Measurements from ENCODE around the gene CIPC. TPM values are rescaled to one million over a fixed set of nuclear protein-coding genes. Genes with fewer than 3 reads are reported as not detected.

CIPC gene
- total and polyA plus RNA-seq, 9 of the 15 experiments (the other 6 are each of a cell fraction or from before 2014, with no cell fraction given), result 5.0 to 16.9 (median 10.7) TPM

DNA sequence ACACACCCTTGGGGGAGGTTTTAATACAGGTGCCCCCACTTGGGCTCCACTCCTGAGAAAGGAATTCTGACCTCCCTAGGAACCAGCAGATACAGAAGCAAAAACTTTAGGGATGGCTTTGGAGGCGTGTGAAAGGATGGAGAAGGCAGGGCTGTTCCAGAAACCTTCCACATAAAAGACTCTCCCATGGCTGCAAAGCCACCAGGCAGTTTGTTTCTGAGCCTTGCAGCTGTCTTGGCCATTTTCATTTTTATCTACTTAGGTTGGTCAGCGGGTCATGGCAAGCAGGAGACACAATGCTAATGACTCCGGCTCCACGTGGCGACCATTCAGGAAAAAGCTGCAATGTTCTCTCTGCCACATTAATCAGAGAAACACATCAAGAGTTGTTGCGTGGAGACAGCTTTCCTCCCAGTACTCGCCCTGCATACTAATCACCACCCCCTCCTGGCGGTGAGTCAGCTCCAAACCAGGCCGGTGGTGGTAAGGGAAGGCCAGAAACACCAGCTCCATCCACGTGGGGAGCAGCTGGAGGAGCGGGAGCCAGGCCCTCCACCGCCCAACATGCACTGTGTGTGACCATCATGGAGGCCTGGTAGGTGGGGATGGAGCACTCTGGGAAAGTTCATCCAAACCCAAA is 38.7 kb upstream of the CIPC start (continued):
- TF ChIP-seq, protein P1, sequence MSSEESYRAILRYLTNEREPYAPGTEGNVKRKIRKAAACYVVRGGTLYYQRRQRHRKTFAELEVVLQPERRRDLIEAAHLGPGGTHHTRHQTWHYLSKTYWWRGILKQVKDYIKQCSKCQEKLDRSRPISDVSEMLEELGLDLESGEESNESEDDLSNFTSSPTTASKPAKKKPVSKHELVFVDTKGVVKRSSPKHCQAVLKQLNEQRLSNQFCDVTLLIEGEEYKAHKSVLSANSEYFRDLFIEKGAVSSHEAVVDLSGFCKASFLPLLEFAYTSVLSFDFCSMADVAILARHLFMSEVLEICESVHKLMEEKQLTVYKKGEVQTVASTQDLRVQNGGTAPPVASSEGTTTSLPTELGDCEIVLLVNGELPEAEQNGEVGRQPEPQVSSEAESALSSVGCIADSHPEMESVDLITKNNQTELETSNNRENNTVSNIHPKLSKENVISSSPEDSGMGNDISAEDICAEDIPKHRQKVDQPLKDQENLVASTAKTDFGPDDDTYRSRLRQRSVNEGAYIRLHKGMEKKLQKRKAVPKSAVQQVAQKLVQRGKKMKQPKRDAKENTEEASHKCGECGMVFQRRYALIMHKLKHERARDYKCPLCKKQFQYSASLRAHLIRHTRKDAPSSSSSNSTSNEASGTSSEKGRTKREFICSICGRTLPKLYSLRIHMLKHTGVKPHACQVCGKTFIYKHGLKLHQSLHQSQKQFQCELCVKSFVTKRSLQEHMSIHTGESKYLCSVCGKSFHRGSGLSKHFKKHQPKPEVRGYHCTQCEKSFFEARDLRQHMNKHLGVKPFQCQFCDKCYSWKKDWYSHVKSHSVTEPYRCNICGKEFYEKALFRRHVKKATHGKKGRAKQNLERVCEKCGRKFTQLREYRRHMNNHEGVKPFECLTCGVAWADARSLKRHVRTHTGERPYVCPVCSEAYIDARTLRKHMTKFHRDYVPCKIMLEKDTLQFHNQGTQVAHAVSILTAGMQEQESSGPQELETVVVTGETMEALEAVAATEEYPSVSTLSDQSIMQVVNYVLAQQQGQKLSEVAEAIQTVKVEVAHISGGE (CRISPR knock-in tag; IDR thresholded peaks at IDR 0.05), result no peak
- TF ChIP-seq, protein P2, sequence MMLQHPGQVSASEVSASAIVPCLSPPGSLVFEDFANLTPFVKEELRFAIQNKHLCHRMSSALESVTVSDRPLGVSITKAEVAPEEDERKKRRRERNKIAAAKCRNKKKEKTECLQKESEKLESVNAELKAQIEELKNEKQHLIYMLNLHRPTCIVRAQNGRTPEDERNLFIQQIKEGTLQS (IDR thresholded peaks at IDR 0.05), result peak; percentile 65
- TF ChIP-seq, protein P2 (CRISPR knock-in tag; conservative IDR thresholded peaks at IDR 0.05), result no peak
- TF ChIP-seq RBM17 (IDR thresholded peaks at IDR 0.05; ENCODE audit: borderline replicate concordance, low read depth, low read length) (no peak), ETV5 (CRISPR knock-in tag; IDR thresholded peaks at IDR 0.05; ENCODE audit: low read depth) (no peak), POLR2H (tag; IDR thresholded peaks at IDR 0.05; ENCODE audit: low read depth) (no peak), MEF2A (IDR thresholded peaks at IDR 0.05; ENCODE audit: control insufficient read depth, low read depth, low read length) (no peak), ZSCAN29 (IDR thresholded peaks at IDR 0.05) (no peak), TFAM (CRISPR knock-in tag; conservative IDR thresholded peaks at IDR 0.05) (no peak), ZNF24 (IDR thresholded peaks at IDR 0.05) (no peak), MCM3 (IDR thresholded peaks at IDR 0.05) (no peak)
- TF ChIP-seq, protein P3, sequence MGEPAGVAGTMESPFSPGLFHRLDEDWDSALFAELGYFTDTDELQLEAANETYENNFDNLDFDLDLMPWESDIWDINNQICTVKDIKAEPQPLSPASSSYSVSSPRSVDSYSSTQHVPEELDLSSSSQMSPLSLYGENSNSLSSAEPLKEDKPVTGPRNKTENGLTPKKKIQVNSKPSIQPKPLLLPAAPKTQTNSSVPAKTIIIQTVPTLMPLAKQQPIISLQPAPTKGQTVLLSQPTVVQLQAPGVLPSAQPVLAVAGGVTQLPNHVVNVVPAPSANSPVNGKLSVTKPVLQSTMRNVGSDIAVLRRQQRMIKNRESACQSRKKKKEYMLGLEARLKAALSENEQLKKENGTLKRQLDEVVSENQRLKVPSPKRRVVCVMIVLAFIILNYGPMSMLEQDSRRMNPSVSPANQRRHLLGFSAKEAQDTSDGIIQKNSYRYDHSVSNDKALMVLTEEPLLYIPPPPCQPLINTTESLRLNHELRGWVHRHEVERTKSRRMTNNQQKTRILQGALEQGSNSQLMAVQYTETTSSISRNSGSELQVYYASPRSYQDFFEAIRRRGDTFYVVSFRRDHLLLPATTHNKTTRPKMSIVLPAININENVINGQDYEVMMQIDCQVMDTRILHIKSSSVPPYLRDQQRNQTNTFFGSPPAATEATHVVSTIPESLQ (CRISPR knock-in tag; IDR thresholded peaks at IDR 0.05), result no peak
- TF ChIP-seq, protein P4, sequence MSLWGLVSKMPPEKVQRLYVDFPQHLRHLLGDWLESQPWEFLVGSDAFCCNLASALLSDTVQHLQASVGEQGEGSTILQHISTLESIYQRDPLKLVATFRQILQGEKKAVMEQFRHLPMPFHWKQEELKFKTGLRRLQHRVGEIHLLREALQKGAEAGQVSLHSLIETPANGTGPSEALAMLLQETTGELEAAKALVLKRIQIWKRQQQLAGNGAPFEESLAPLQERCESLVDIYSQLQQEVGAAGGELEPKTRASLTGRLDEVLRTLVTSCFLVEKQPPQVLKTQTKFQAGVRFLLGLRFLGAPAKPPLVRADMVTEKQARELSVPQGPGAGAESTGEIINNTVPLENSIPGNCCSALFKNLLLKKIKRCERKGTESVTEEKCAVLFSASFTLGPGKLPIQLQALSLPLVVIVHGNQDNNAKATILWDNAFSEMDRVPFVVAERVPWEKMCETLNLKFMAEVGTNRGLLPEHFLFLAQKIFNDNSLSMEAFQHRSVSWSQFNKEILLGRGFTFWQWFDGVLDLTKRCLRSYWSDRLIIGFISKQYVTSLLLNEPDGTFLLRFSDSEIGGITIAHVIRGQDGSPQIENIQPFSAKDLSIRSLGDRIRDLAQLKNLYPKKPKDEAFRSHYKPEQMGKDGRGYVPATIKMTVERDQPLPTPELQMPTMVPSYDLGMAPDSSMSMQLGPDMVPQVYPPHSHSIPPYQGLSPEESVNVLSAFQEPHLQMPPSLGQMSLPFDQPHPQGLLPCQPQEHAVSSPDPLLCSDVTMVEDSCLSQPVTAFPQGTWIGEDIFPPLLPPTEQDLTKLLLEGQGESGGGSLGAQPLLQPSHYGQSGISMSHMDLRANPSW (CRISPR knock-in tag; IDR thresholded peaks at IDR 0.05), result no peak
- TF ChIP-seq, protein P5, sequence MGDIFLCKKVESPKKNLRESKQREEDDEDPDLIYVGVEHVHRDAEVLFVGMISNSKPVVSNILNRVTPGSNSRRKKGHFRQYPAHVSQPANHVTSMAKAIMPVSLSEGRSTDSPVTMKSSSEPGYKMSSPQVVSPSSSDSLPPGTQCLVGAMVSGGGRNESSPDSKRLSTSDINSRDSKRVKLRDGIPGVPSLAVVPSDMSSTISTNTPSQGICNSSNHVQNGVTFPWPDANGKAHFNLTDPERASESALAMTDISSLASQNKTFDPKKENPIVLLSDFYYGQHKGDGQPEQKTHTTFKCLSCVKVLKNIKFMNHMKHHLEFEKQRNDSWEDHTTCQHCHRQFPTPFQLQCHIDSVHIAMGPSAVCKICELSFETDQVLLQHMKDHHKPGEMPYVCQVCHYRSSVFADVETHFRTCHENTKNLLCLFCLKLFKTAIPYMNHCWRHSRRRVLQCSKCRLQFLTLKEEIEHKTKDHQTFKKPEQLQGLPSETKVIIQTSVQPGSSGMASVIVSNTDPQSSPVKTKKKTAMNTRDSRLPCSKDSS (IDR thresholded peaks at IDR 0.05; ENCODE audit: low read depth, partially characterized antibody), result no peak
- TF ChIP-seq, protein P6, sequence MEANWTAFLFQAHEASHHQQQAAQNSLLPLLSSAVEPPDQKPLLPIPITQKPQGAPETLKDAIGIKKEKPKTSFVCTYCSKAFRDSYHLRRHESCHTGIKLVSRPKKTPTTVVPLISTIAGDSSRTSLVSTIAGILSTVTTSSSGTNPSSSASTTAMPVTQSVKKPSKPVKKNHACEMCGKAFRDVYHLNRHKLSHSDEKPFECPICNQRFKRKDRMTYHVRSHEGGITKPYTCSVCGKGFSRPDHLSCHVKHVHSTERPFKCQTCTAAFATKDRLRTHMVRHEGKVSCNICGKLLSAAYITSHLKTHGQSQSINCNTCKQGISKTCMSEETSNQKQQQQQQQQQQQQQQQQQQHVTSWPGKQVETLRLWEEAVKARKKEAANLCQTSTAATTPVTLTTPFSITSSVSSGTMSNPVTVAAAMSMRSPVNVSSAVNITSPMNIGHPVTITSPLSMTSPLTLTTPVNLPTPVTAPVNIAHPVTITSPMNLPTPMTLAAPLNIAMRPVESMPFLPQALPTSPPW (CRISPR knock-in tag; IDR thresholded peaks at IDR 0.05), result peak; percentile 38; the same call in 1 of the 2 replicates
